ENCODE data around the gene ZNF699. TPM values are rescaled to one million over a fixed set of nuclear protein-coding genes. Genes with fewer than 3 reads are reported as not detected.

The ZNF699 gene
- total RNA-seq, 4 donors from 2014 or later: 4.4 to 23.1 (median 9.0) TPM

DNA sequence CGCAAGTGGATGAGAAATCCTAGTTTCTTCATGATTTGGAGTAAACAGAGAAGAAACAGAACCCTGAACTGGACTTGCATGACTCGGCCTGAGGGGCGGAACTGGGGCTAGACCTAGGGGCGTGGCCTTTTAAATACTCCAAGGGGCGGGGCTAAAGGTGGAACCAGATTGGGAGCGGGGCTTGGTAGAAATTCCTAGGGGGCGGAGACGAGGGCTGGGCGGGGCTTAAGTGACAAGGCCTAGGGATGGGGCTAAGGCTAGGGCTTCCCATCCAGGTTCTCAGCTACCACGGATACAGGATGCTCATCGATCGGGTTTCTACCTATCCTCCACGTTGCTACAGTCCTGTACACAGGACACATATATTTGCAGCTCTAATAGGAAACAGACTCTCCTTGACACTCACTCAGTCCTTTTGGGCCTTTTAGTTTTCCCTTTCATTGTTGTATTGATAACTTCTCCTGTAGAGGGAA, 372 bp upstream of the ZNF699 start:
- peak in 2 of 3 donors; percentile 93 to 95 for DNase-seq
- peak overlapping the region; percentile 97 to 98 (median 97) for H3K27ac ChIP-seq
- no peaks in the 10 kb centered on the region for H3K36me3 ChIP-seq
- peaks cover 0 to 3% (median 0%) of the 10 kb centered on the region in 4 donors for H3K9me3 ChIP-seq
- TF ChIP-seq CTCF (IDR thresholded peaks at IDR 0.05) (no peak), POLR2A (IDR thresholded peaks at IDR 0.05) (no peak)
- no peaks in the 10 kb centered on the region for H3K27me3 ChIP-seq
- peak overlapping the region; percentile 88 to 98 (median 91) for H3K4me3 ChIP-seq
- peaks cover 0 to 9% (median 0%) of the 10 kb centered on the region in 4 donors for H3K4me1 ChIP-seq

DNA sequence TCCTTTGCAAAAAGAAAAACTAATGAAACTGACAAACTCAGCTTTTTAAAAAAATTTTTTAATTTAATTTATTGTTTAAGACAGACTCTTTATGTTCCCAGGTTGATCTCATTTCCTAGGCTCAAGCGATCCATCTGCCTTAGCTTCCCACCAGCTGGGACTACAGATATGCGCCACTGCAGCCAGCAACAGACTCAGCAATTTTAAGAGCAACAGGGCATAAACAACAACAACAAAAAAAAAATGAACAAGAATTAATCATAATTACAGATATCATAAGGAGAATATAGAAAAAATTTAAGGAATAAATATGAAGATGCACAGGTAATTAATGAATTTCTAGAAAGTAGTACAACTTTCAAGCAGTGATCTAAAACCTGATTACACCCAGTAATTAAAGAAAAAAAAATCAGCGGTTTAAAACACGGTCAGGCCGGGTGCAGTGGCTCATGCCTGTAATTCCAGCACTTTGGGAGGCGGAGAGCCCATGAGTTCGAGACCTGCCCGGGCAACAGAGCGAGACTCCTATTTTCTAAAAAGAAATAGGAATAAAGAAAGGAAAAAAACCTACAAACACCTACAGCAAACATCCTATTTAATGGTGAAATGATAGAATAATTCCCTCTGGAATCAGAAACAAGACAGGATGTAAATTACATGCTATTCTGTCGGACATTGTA, 1.4 kb downstream of the ZNF699 start:
- peaks cover 0 to 4% (median 0%) of the 10 kb centered on the region in 4 donors for H3K9me3 ChIP-seq
- H3K27ac ChIP-seq: no peak overlapping the region
- DNase-seq: no peak
- H3K27me3 ChIP-seq: no peaks in the 10 kb centered on the region
- H3K4me1 ChIP-seq: peaks cover 0 to 9% (median 0%) of the 10 kb centered on the region in 4 donors
- peaks cover 0 to 14% (median 0%) of the 10 kb centered on the region in 3 donors for H3K36me3 ChIP-seq
- H3K4me3 ChIP-seq: peak overlapping the region in 3 of 4 donors; percentile 88 to 98 (median 94)
- TF ChIP-seq POLR2A (IDR thresholded peaks at IDR 0.05) (no peak), CTCF (IDR thresholded peaks at IDR 0.05) (no peak)

DNA sequence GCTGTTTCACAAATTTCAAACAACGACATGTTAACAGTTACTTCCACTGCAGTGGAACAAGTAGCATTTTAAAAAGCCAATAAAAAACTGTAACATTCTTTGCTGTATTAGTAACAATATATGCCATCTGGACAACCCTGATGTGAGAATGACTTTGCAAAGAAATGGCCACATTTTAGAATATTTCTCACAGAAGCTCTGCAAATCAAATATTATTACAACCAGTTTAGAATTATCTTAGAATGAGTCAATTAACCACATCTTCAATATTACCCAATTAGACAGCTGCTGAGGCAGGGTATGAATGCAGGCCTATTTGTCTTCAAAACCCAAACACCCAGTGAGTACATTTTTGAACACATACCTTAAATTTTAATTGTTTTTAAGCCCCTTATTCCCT, 3.2 kb downstream of the ZNF699 start:
- Histone ChIP-seq H3K27me3 (no peaks in the 10 kb centered on the region), H3K4me3 (no peak overlapping the region), H3K4me1 (peaks cover 0 to 9% (median 0%) of the 10 kb centered on the region in 4 donors), H3K9me3 (peaks cover 0 to 20% (median 0%) of the 10 kb centered on the region in 4 donors), H3K27ac (no peak overlapping the region), H3K36me3 (peaks cover 0 to 32% (median 3%) of the 10 kb centered on the region in 3 donors)
- DNase-seq: no peak
- TF ChIP-seq POLR2A (IDR thresholded peaks at IDR 0.05) (no peak), CTCF (IDR thresholded peaks at IDR 0.05) (no peak)

GRCh38 chr19:9296336-9296735, 13.3 kb downstream of the ZNF699 start:
- peaks cover 0 to 76% (median 2%) of the 10 kb centered on the region in 3 donors for H3K36me3 ChIP-seq
- TF ChIP-seq CTCF (IDR thresholded peaks at IDR 0.05): no peak
- TF ChIP-seq POLR2A (IDR thresholded peaks at IDR 0.05): no peak
- H3K4me1 ChIP-seq: no peaks in the 10 kb centered on the region
- H3K4me3 ChIP-seq: no peak overlapping the region
- no peak overlapping the region for H3K27ac ChIP-seq
- no peak for DNase-seq
- no peaks in the 10 kb centered on the region for H3K27me3 ChIP-seq
- H3K9me3 ChIP-seq: peaks cover 0 to 93% (median 25%) of the 10 kb centered on the region in 4 donors

DNA sequence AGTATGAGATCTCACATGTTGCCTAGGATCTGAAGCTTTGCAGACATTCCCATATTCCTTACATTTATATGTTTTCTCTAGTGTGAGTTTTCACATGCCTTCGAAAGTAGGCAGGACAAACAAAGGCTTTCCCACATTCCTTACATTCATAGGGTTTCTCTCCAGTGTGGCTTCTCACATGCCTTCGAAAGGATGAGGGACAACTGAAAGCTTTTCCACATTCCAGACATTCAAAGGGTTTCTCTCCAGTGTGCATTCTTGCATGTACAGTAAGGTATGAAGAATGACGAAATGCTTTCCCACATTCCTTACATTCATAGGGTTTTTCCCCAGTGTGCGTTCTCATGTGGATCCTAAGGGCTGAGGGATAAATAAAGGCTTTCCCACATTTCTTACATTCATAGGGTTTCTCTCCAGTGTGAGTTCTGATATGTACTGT, 14.2 kb downstream of the ZNF699 start:
- peaks cover 0 to 67% (median 0%) of the 10 kb centered on the region in 3 donors for H3K36me3 ChIP-seq
- H3K9me3 ChIP-seq: peaks cover 0 to 94% (median 25%) of the 10 kb centered on the region in 4 donors
- no peak overlapping the region for H3K4me3 ChIP-seq
- no peaks in the 10 kb centered on the region for H3K4me1 ChIP-seq
- DNase-seq: no peak
- H3K27me3 ChIP-seq: no peaks in the 10 kb centered on the region
- no peak overlapping the region for H3K27ac ChIP-seq
- TF ChIP-seq POLR2A (IDR thresholded peaks at IDR 0.05) (no peak), CTCF (IDR thresholded peaks at IDR 0.05) (no peak)
